ENCODE data around the gene DDX39A. TPM values are rescaled to one million over a fixed set of nuclear protein-coding genes. Genes with fewer than 3 reads are reported as not detected.
A peak's percentile ranks its signal among the peaks of the same experiment; 100 is the strongest.
"Not testable (repeated sequence)": the region's sequence is repeated elsewhere in the genome, so short reads cannot be mapped to it uniquely, and the experiment has no call there.

DDX39A gene
- total RNA-seq, 2 experiments from 2014 or later = 300 to 306 TPM

DNA sequence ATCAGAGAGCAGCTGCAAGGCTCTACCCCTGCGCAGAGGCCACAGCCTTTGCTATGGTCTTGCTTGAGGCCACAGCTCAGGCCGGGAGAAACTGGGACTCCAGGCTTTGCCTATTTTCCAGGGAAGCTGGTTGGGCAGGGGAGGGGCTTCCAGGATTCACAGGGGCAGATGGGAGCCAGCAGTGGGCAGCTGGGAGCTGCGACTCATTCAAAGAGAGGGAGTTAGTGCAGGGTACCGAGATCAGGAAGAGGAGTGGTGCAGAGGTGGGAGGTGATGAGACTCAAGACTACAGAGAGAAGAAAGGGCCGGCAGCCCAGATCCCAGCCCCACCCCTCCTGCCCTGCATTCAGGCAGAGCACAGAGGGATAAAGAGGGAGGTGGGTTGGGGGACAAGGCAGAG lies 25.8 kb downstream of the DDX39A start:
- peaks cover 30% of the 10 kb centered on the region for H3K4me1 Mint-ChIP-seq

DNA sequence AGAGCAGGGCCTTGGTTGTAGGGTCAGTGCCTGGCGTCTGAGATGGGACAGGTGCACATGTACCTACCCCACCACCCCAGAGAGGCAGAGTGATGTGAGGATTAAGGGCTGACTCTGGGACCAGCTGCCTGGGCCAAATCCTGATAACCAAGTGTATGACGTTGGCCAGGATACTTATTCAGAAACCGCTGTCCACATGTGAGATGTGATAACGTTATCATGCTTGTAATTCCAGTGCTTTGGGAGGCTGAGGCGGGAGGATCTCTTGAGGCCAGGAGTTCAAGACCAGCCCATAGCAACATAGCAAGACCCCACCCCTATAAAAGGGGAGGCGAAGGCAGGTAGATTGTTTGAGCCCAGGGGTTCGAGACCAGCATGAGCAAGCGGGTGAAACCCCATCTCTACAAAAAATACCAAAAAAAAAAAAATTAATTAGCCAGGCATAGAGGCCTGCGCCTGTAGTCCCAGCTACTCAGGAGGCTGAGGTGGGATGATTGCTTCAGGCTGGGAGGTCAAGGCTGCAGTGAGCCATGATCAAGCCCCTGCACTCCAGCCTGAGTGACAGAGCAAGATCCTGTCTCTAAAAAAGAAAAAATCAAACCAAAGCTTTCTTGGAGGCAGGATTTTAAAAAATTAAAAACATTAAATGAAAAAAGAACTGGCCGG lies 27.9 kb downstream of the DDX39A start:
- H3K4me3 Mint-ChIP-seq = no peak overlapping the region
- H3K9me3 Mint-ChIP-seq = no peaks in the 10 kb centered on the region
- H3K36me3 Mint-ChIP-seq = peaks cover 51% of the 10 kb centered on the region
- H3K27ac Mint-ChIP-seq = peak overlapping the region; percentile 54
- no peak for DNase-seq
- H3K27me3 Mint-ChIP-seq = peaks cover 3% of the 10 kb centered on the region
- H3K4me1 Mint-ChIP-seq = peaks cover 30% of the 10 kb centered on the region

More for the DNA sequence above, 25.8 kb downstream of the DDX39A start:
- peaks cover 56% of the 10 kb centered on the region for H3K36me3 Mint-ChIP-seq
- H3K4me3 Mint-ChIP-seq = no peak overlapping the region
- peak overlapping the region; percentile 59 for H3K27ac Mint-ChIP-seq
- peaks cover 3% of the 10 kb centered on the region for H3K27me3 Mint-ChIP-seq
- no peak for DNase-seq
- no peaks in the 10 kb centered on the region for H3K9me3 Mint-ChIP-seq

DNA sequence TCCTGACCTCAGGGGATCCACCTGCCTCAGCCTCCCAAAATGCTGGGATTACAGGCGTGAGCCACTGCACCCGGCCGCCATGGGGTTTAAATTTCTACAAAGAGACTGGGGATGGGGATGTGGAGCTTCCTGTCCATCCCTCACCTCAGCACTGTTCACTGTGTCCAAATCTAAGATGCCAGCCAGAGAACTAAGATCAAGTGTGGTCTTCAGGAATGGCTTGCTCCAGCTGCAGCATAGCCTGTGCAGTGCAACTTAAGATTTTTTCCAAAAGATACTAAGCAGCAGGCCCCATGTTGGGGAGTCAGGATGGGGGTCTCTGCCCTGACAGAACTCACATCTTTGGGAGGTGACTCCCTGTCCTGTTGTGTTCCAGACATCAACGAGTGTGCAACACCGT lies 28.6 kb downstream of the DDX39A start:
- Mint-ChIP-seq H3K27ac (peak overlapping the region; percentile 27), H3K4me3 (no peak overlapping the region), H3K4me1 (peaks cover 23% of the 10 kb centered on the region), H3K36me3 (peaks cover 52% of the 10 kb centered on the region), H3K27me3 (peaks cover 3% of the 10 kb centered on the region), H3K9me3 (no peaks in the 10 kb centered on the region)
- DNase-seq = no peak

DNA sequence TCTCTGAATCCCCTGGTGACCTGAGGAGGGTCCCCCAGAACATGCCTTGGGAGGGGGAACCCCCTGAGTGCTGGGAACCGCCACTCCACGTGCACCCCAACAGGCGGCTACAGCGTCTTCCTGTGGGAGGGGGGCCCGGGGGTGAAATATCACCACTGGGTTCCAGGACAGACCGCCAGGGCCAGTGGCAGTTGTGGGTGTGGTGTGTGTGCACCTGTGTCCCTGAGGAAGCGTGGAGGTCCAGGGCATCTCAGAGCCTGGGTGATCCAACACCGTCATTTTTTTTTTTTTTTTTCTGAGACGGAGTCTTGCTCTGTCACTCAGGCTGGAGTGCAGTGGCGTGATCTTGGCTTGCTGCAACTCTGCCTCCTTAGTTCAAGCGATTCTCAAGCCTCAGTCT lies 33.6 kb downstream of the DDX39A start:
- H3K9me3 Mint-ChIP-seq = no peaks in the 10 kb centered on the region
- H3K27me3 Mint-ChIP-seq = peaks cover 3% of the 10 kb centered on the region
- H3K36me3 Mint-ChIP-seq = peaks cover 61% of the 10 kb centered on the region
- peaks cover 16% of the 10 kb centered on the region for H3K4me1 Mint-ChIP-seq
- no peak for DNase-seq
- H3K4me3 Mint-ChIP-seq = peak overlapping the region; percentile 89
- peak overlapping the region; percentile 95 for H3K27ac Mint-ChIP-seq

DNA sequence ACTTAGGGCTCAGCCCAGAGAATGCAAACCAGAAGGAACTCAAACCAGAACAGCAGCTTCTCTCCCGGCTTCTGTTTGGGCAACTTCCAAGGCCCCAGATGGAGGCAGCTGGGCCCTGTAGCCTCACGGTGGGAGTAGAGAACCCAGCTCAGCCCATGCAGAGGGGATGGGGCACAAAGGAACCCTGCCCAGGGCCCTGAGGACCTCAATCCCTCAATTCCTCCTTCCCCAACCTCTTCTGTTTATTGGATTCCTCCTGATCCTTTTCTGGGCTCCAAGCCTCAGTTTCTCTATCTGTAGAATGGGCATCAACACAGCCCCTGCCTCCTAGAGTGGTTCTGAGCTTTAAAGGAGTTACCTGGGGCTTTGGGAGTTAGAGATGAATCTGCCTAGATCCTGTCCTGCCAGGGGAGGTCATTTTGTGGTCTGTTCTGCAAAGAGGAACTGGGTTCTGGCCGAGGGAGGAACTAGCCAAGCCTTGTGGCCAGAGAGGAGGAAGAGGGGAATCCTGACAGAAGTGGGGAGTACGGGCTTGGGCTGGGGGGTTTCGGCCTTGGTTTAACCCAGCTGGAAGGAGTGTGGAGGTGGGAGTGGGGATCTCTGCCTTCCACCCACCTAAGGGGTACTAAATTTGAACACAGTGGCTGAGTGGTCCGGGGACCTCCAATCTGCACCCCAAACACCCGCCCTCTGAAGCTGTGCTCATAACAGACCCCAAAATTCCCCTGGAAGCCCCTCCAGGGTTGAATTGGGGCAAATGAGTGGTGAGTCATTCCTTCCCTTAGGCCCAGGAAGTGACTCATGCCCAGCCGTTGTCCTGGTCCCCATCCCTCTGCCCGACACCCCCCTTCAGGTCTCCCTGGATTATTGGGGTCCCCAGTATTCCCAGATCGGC lies 35.2 kb downstream of the DDX39A start:
- peaks cover 3% of the 10 kb centered on the region for H3K27me3 Mint-ChIP-seq
- peaks cover 27% of the 10 kb centered on the region for H3K4me1 Mint-ChIP-seq
- peak overlapping the region; percentile 89 for H3K4me3 Mint-ChIP-seq
- no peaks in the 10 kb centered on the region for H3K9me3 Mint-ChIP-seq
- H3K36me3 Mint-ChIP-seq = peaks cover 53% of the 10 kb centered on the region
- DNase-seq = peak; percentile 79
- peak overlapping the region; percentile 95 for H3K27ac Mint-ChIP-seq

DNA sequence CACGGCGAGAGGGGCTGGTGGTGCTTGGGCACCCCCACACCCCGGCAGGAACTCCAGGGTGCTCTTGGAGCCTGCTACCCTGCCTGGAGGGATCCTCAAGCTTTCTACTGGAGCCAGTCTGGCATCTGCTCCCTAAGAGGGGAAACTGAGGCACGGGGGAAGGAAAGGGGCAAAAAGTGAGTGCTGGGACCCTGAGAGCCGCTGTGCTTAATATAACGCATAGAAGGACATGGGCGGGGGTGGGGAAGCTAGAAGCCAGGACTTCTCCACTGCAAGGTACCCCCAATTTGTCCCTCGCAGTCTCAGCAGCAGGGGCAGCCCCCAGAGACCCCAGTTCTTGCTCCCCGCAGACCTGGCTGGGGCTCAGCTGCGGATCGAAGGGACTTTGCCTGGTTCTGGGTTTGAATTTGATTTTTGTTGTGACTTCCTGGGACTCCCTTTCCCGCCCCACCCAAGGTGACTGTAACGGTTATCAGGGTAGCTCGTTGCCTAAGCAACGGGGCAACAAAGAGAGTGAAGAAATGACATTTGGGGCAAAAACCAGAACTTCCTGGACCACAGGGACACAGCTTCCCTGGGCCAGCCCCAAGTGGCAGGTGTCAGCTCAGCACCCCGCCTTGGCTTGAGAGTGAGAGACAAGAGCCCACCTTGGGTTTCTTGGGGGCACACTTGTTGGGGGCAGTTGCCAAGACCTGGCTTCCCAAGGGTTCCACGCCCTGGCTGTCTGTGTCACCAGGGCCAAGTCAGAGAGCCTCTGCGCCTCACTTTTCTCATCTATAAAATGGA lies 37.3 kb downstream of the DDX39A start:
- peaks cover 45% of the 10 kb centered on the region for H3K36me3 Mint-ChIP-seq
- H3K27me3 Mint-ChIP-seq = no peaks in the 10 kb centered on the region
- no peaks in the 10 kb centered on the region for H3K9me3 Mint-ChIP-seq
- peak overlapping the region; percentile 95 for H3K27ac Mint-ChIP-seq
- DNase-seq = peak; percentile 82
- peak overlapping the region; percentile 89 for H3K4me3 Mint-ChIP-seq
- H3K4me1 Mint-ChIP-seq = peaks cover 31% of the 10 kb centered on the region

DNA sequence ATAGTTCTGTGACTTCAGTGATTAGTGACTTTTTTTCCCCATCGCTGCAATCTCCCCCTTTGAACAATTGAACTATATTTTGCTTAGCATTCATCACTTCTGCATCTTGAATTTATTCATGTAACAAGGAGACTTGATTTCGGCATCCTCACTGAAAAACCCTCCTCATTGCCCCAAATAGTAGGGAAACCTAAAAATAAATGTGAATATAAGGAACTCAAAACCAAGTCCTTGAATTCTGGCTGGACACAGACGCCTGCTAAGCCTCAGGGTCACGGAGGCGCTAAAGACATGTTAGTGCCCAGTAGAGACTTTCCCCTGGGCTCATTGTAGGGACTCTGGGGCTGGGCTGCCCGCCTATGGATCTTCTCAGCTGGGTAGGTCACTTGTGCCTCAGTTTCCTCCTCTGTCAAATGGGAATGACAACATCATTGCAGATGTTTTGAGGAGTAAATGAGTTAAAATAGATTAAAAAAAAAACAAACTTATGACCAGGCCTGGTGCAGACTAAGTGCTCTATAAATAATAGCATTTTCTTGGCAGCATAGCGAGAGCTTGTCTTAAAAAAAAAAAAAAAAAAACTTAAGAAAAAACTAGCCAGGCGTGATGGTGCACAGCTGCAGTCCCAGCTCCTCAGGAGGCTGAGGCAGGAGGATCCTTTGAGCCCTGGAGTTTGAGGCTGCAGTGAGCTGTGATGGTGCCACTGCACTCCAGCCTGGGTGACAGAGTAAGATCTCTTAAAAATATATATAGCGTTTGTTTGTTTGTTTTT lies 39.7 kb downstream of the DDX39A start:
- Mint-ChIP-seq H3K9me3 (no peaks in the 10 kb centered on the region), H3K27me3 (no peaks in the 10 kb centered on the region), H3K27ac (peak overlapping the region; percentile 95), H3K4me1 (peaks cover 35% of the 10 kb centered on the region), H3K36me3 (peaks cover 30% of the 10 kb centered on the region), H3K4me3 (peak overlapping the region; percentile 0)
- DNase-seq = no peak

DNA sequence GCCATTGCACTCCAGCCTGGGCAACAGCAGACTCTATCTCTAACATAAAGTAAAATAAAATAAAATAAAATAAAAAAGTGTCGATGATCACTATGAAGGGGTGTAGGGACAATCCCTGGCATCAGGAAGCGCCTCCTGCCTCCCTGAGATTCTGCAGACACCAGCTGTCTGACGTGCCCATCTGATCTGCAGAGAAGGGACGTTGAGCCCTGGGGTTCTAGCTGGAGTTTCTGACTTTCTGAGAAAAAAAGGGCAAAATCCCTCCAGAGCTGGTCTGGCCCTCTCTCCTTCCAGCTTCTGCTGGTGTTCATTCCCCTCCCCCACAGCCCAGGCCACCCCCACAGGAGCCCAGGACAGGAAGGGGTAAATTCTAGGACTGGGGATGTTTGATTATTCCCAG lies 40.3 kb downstream of the DDX39A start:
- H3K36me3 Mint-ChIP-seq = peaks cover 27% of the 10 kb centered on the region
- no peaks in the 10 kb centered on the region for H3K9me3 Mint-ChIP-seq
- H3K27ac Mint-ChIP-seq = peak overlapping the region; percentile 95
- H3K27me3 Mint-ChIP-seq = no peaks in the 10 kb centered on the region
- H3K4me3 Mint-ChIP-seq = no peak overlapping the region
- no peak for DNase-seq
- peaks cover 37% of the 10 kb centered on the region for H3K4me1 Mint-ChIP-seq

DNA sequence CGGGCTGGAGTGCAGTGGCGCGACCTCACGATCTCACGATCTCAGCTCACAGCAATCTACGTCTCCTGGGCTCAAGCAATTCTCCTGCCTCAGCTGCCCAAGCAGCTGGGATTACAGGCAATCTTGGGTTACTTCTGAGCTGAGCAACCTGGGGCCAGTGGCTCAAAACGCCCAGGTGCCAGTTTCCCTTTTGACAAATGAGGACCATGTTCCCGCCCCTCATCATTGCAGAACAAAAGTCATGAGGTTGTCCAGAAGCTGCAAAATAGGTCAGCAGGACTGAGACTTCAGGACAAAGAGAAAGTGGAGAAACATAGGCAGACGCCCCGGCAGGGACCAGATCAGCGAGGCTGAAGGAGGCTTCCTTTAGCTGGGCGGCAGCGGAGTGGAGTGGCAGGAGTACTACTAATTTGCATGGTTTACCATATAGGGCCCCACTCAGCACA lies 41.2 kb downstream of the DDX39A start:
- Mint-ChIP-seq H3K9me3 (no peaks in the 10 kb centered on the region), H3K27me3 (no peaks in the 10 kb centered on the region), H3K27ac (peak overlapping the region; percentile 81), H3K36me3 (peaks cover 18% of the 10 kb centered on the region), H3K4me3 (peak overlapping the region; percentile 19), H3K4me1 (peaks cover 43% of the 10 kb centered on the region)
- no peak for DNase-seq

DNA sequence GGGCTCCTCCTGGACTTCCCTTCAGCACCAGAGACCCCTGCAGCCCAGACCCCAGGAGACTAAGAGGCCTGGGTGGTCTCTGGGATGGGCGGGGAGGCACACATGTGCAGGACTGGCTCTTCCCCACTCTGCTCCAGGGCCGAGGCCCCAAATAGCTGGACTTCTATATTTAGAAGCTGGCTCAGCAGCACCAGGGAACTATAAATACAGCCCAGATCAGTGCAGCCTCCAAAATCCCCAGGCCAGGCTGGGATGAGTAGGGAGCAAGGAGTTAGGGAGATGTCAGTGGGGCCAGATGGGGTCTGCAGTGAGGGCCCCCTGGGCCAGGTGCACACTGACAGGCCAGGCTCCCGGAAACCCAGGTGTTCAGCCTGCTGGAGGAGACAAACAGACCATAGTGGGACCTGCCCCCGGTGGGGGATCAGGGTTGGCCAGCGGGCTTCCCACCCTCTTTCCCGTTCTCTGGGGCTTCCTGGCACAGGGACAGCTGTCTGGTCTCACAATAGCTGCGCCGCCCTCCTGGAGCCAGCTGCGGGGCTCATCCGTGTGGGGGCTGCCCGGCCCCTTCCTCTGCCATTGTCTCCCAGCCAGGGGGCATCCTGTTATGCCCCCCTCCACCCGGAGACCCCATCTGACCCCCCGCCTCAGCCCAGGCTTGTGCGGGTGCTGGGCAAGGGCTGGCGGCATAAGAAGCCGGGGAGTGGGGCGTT lies 43.4 kb downstream of the DDX39A start:
- H3K36me3 Mint-ChIP-seq = peaks cover 1% of the 10 kb centered on the region
- H3K4me3 Mint-ChIP-seq = peak overlapping the region; percentile 68
- no peaks in the 10 kb centered on the region for H3K9me3 Mint-ChIP-seq
- H3K27ac Mint-ChIP-seq = peak overlapping the region; percentile 98
- no peaks in the 10 kb centered on the region for H3K27me3 Mint-ChIP-seq
- H3K4me1 Mint-ChIP-seq = peaks cover 60% of the 10 kb centered on the region
- DNase-seq = no peak

DNA sequence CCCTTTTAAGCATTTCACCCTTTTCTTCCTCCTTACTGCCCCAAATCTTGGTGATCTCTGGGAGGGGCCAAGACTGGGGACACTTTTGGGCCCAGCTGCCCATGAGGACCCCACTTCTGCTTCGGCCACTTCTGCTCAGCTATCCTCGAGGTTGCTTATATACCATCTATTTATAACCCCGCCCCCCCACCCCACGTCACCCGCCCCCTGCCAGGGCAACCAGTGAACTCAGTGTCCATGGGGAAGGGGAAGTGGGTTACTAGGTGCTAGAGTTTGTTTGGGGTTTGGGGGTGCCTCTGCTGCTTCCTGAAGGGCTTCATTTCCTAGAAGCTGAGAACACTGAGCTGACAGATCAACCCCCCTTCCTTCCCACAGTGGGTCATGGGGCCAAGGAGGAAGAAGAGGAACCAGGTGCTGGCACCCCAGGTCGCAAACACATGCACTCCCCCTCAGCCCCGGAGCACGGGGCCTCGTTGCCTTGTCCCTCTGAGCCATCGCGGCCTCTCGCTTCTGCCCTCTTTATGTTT lies 44.0 kb downstream of the DDX39A start:
- Mint-ChIP-seq H3K36me3 (peaks cover 1% of the 10 kb centered on the region), H3K27me3 (no peaks in the 10 kb centered on the region), H3K27ac (peak overlapping the region; percentile 98), H3K9me3 (no peaks in the 10 kb centered on the region), H3K4me1 (peaks cover 59% of the 10 kb centered on the region), H3K4me3 (peak overlapping the region; percentile 69)
- DNase-seq = peak; percentile 78

DNA sequence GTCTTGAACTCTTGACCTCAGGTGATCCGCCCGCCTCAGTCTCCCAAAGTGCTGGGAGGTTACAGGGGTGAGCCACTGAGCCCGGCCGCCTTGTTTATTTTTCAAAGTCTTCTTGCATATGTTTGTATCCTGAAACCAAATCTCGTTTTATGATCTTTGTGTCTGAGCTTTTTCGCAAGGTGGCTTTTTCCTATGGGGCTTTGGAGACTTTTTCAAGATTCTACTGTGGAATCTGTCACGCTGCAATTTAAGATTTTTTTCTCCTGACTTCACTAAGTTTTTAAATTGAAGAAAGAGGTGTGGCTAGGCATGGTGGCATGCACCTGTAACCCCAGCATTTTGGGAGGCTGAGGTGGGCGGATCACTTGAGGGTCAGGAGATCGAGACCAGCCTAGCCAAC lies 44.8 kb downstream of the DDX39A start:
- H3K9me3 Mint-ChIP-seq, H3K4me3 Mint-ChIP-seq: not testable (repeated sequence)

DNA sequence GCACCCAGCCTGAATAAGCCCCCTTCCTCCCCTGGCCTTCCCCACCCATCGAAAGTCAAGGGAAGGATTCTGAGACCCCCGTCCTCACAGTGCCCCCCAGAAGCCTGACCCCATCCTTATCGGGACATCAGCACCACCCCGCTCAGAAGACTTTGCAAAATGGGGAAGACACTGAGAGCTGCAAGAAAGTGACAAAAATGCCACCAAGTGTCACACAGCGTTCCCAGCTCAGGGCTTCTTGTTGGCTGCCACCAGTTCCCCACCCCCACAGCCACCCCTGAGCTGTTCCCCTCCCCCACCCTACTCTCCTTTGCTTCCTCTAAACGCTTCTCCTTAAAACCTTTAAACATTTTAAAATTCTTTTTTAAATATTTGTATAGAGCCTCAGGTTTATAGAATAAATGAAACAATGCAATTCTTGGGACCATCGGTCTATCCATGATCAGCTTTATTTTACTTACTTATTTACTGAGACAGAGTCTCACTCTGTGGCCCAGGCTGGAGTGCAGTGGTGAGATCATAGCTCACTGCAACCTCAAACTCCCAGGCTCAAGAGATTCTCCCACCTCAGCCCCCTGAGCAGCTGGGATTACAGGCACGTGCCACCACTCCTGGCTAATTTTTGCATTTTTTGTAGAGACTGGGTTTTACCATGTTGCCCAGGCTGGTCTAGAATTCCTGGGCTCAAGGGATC lies 46.6 kb downstream of the DDX39A start:
- peaks cover 64% of the 10 kb centered on the region for H3K4me1 Mint-ChIP-seq

More for the DNA sequence above, 44.8 kb downstream of the DDX39A start:
- H3K27me3 Mint-ChIP-seq, H3K36me3 Mint-ChIP-seq, DNase-seq: not testable (repeated sequence)
- Mint-ChIP-seq H3K27ac (peak overlapping the region; percentile 98), H3K4me1 (peaks cover 61% of the 10 kb centered on the region)

More for the DNA sequence above, 46.6 kb downstream of the DDX39A start:
- not testable (repeated sequence) for H3K27me3 Mint-ChIP-seq, DNase-seq, H3K9me3 Mint-ChIP-seq
- Mint-ChIP-seq H3K27ac (peak overlapping the region; percentile 100), H3K36me3 (peaks cover 11% of the 10 kb centered on the region), H3K4me3 (peak overlapping the region; percentile 34)

All from activated naive CD8-positive, alpha-beta T cell treated with anti-CD3 and anti-CD28 coated beads for 36 hours (primary cell).